ENCODE measurements around the gene TEX264. TPM values are rescaled to one million over a fixed set of nuclear protein-coding genes. Genes with fewer than 3 reads are reported as not detected.

The TEX264 gene
- total RNA-seq, 4 donors from 2014 or later, result 35.5 to 72.1 (median 62.8) TPM

- TF ChIP-seq CTCF (IDR thresholded peaks at IDR 0.05; ENCODE audit: low read depth), result no peak
These were observed 853 bp downstream of the TEX264 start for GRCh38 chr3:51671734-51672475.

GRCh38 chr3:51673181-51673801, 2.2 kb downstream of the TEX264 start:
- no peak for TF ChIP-seq CTCF (IDR thresholded peaks at IDR 0.05; ENCODE audit: low read depth)

- TF ChIP-seq CTCF (IDR thresholded peaks at IDR 0.05; ENCODE audit: low read depth), result no peak
These were observed 3.0 kb downstream of the TEX264 start for GRCh38 chr3:51673802-51674654.

- TF ChIP-seq CTCF (IDR thresholded peaks at IDR 0.05; ENCODE audit: low read depth), result no peak
These were observed 4.2 kb downstream of the TEX264 start for GRCh38 chr3:51675201-51675611.

- no peak for TF ChIP-seq CTCF (IDR thresholded peaks at IDR 0.05; ENCODE audit: low read depth)
These were observed 5.1 kb downstream of the TEX264 start for GRCh38 chr3:51676102-51676640.

- TF ChIP-seq CTCF (IDR thresholded peaks at IDR 0.05; ENCODE audit: low read depth), result no peak
These were observed 6.3 kb downstream of the TEX264 start for GRCh38 chr3:51677358-51677757.

GRCh38 chr3:51678186-51678585, 7.1 kb downstream of the TEX264 start:
- TF ChIP-seq CTCF (IDR thresholded peaks at IDR 0.05; ENCODE audit: low read depth), result no peak
